IgD-negative memory B cell (primary cell): Measurements from ENCODE around the gene SENP2. TPM values are rescaled to one million over a fixed set of nuclear protein-coding genes. Genes with fewer than 3 reads are reported as not detected.
"Not testable (repeated sequence)": the region's sequence is repeated elsewhere in the genome, so short reads cannot be mapped to it uniquely, and the experiment has no call there.

Experiments
- H3K27ac Mint-ChIP-seq, 3 donors: one replicate each; pipeline ENCODE4 v1.8.0; 2020 to 2022; ENCODE audit warnings: mild to moderate bottlenecking in 3 of 3, mixed read lengths in 3 of 3, moderate library complexity in 1 of 3
- H3K27me3 Mint-ChIP-seq: one replicate; pipeline ENCODE4 v1.8.0; 2021; ENCODE audit warnings: mixed read lengths
- H3K36me3 Mint-ChIP-seq: one replicate; pipeline ENCODE4 v1.8.0; 2020; ENCODE audit warnings: mild to moderate bottlenecking, mixed read lengths
- H3K4me1 Mint-ChIP-seq, 3 donors: one replicate each; pipeline ENCODE4 v1.8.0; 2020 to 2022; ENCODE audit warnings: mixed read lengths in 3 of 3, mild to moderate bottlenecking in 1 of 3
- H3K4me3 Mint-ChIP-seq, 4 donors: one replicate each; pipeline ENCODE4 v1.8.0; 2020 to 2022; ENCODE audit warnings: mild to moderate bottlenecking in 4 of 4, mixed read lengths in 4 of 4, moderate library complexity in 3 of 4
- H3K9me3 Mint-ChIP-seq, 3 donors: one replicate each; pipeline ENCODE4 v1.8.0; 2020 to 2021; ENCODE audit warnings: mixed read lengths in 3 of 3, mild to moderate bottlenecking in 1 of 3
- polyA plus RNA-seq: library from polyadenylated mRNA; unstranded; fragments of 300-500 nt; fragmentation: Illumina TruSeq; gene quantifications from one replicate; pipeline ENCODE4 v1.2.3, GENCODE V29; 2021

Gene SENP2
- polyA plus RNA-seq, 1 donor from 2014 or later = 11.6 TPM

DNA sequence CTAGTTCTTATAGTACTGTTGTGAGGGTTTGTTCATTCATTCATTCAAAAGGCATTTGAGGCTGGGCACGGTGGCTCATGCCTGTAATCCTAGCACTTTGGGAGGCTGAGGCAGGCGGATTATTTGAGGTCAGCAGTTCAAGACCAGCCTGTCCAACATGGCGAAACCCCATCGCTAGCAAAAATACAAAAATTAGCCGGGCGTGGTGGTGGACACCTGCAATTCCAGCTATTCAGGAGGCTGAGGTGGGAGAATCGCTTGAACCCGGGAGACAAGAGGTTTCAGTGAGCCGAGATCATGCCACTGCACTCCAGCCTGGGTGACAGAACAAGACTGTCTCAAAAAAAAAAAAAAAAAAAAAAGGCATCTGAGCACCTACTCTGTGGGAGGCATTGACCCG is 75.2 kb downstream of the SENP2 start:
- not testable (repeated sequence) for H3K36me3 Mint-ChIP-seq, H3K4me1 Mint-ChIP-seq, H3K9me3 Mint-ChIP-seq, H3K27ac Mint-ChIP-seq, H3K4me3 Mint-ChIP-seq
- H3K27me3 Mint-ChIP-seq = peaks cover 25% of the 10 kb centered on the region

DNA sequence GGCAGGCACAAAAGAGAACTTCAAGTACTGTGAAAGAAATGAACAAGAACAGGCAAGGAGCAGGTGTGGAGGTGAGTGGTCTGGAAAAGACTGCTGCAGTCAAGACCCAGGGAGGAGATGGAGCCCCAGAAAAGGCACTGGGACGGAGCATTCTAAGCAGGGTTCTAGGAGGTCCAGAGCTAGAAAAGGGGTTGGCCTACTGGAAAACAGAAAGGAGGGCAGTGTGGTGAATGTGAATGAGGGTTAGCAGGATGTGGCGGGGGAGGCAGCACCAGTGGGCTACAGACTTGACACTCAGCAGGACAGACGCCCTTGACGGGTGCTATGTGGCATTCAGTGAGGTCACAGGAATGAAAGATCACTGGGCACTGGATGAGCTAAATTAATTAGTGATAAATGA is 75.7 kb downstream of the SENP2 start:
- Mint-ChIP-seq H3K4me3 (no peak overlapping the region), H3K27ac (no peak overlapping the region)

DNA sequence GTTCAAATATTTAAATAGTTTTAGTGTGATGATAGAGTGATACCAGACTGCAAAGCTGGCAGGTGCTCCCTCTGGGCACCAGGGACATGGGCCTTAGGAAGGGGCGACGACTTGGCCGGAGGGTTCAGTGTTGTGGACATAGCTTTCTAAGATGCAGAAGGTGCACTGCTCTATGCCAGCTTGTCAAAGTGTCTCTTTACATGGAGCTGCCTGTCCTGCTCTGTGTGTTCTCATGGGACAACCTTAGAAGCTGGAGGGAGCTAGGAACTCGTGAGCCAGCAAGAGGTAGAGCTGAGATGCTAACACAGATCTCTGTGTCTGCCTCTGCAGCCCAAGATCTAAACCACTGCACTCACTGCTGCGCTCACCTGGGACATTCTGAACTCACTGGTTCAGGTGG is 77.8 kb downstream of the SENP2 start:
- Mint-ChIP-seq H3K27ac (no peak overlapping the region), H3K9me3 (no peaks in the 10 kb centered on the region), H3K4me3 (no peak overlapping the region), H3K27me3 (peaks cover 25% of the 10 kb centered on the region), H3K4me1 (peaks cover 0 to 5% (median 0%) of the 10 kb centered on the region in 3 donors), H3K36me3 (peaks cover 2% of the 10 kb centered on the region)

More for the DNA sequence above, 75.7 kb downstream of the SENP2 start:
- Mint-ChIP-seq H3K27me3 (peaks cover 25% of the 10 kb centered on the region), H3K9me3 (no peaks in the 10 kb centered on the region), H3K4me1 (peaks cover 0 to 5% (median 0%) of the 10 kb centered on the region in 3 donors), H3K36me3 (peaks cover 2% of the 10 kb centered on the region)

DNA sequence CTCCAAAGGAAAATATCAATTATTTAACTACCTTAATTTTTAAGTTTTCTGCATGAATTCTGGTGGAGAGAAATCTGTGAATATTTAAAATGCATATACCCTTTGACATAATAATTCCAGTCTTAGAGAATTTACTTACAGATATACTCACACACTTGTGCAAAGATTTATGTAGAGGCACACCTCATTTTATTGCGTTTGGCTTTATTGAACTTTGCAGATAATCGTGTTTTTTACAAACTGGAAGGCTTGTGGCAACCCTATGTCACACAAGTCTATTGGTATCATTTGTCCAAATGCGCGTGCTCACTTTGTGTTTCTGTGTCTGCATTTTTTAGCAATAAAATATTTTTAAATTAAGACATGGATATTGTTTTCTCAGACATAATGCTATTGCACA is 81.5 kb downstream of the SENP2 start:
- H3K4me1 Mint-ChIP-seq = no peaks in the 10 kb centered on the region
- peaks cover 2% of the 10 kb centered on the region for H3K36me3 Mint-ChIP-seq
- H3K27me3 Mint-ChIP-seq = peaks cover 17% of the 10 kb centered on the region

DNA sequence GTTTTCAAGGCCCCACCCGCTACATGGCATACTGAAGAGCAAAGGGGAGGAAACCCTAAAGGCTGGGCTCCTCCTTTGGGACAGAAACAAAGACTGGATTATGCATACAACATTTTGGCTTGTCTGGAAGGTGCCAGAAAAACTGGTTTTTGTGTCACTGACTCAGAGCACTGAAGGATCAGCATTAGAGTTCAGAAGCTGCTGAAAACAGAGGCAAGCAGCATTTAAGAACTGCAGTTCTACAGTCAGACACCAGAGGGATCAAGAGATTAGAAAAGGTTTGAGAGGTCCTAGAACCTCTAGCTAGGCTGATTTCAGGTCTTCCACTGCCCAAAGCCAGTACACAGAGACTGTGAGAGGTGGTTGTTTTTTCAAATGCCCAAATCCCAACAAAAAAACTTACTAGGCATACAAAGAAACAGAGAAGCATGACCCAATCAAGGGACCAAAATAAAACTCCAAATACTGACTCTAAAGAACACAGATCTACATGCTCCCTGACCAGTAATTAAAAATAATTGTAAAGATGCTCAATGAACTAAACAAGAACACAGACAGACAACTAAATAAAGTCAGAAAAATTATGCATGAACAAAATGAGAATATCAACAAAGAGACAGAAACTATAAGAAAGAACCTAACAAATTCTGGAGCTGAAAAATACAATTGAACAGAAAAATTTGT is 91.2 kb downstream of the SENP2 start:
- Mint-ChIP-seq H3K9me3 (peaks cover 3 to 28% (median 6%) of the 10 kb centered on the region in 3 donors), H3K27me3 (peaks cover 6% of the 10 kb centered on the region), H3K27ac (no peak overlapping the region), H3K4me3 (no peak overlapping the region), H3K4me1 (no peaks in the 10 kb centered on the region), H3K36me3 (peaks cover 2% of the 10 kb centered on the region)

More for the DNA sequence above, 81.5 kb downstream of the SENP2 start:
- Mint-ChIP-seq H3K9me3 (no peaks in the 10 kb centered on the region), H3K4me3 (no peak overlapping the region), H3K27ac (no peak overlapping the region)

DNA sequence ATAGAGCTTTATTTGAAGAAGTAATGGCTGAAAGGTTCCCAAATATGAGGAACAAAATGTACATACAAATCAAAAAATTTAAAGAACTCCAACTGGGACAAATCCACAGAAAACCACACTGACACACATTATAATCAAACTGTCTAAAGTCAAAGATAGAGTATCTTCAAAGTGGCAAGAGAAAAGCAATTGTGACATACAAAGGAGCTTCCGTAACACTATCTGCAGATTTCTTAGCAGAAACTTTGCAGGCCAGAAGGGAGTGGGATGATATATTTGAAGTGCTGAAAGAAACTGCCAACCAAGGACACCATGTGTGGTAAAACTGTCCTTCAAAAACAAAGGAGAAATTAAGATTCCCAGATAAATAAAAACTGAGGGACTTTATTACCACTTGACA is 91.9 kb downstream of the SENP2 start:
- H3K27me3 Mint-ChIP-seq = peaks cover 1% of the 10 kb centered on the region
- peaks cover 2% of the 10 kb centered on the region for H3K36me3 Mint-ChIP-seq
- no peaks in the 10 kb centered on the region for H3K4me1 Mint-ChIP-seq
- peaks cover 3 to 28% (median 6%) of the 10 kb centered on the region in 3 donors for H3K9me3 Mint-ChIP-seq
- no peak overlapping the region for H3K27ac Mint-ChIP-seq
- no peak overlapping the region for H3K4me3 Mint-ChIP-seq

DNA sequence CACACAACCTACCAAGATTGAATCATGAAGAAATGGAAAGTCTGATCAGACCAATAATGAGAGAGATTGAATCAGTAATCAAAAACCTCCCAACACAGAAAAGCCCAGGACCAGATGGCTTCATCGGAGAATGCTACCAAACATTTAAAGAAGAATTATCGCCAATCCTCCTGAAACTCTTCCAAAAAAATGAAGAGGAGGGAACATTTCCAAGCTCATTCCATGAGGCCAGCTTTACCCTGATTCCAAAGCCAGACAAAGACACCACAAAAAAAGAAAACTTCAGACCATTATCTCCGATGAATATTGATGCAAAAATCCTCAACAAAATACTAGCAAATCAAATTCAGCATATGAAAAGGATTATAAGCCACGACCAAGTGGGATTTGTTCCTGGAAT is 94.1 kb downstream of the SENP2 start:
- H3K27me3 Mint-ChIP-seq = peaks cover 1% of the 10 kb centered on the region
- peaks cover 2% of the 10 kb centered on the region for H3K36me3 Mint-ChIP-seq
- no peaks in the 10 kb centered on the region for H3K4me1 Mint-ChIP-seq
- H3K9me3 Mint-ChIP-seq = peaks cover 3 to 28% (median 6%) of the 10 kb centered on the region in 3 donors
- H3K4me3 Mint-ChIP-seq = no peak overlapping the region
- no peak overlapping the region for H3K27ac Mint-ChIP-seq

Other genes with a start within 250 kb of the SENP2 start
- gene MAP3K13, start 223.2 kb upstream of the SENP2 start, polyA plus RNA-seq = 53.4 TPM
- gene TMEM41A, start 87.3 kb upstream of the SENP2 start, polyA plus RNA-seq = 19.4 TPM
- not detected for gene LIPH, start 33.7 kb upstream of the SENP2 start, polyA plus RNA-seq
- gene IGF2BP2, start 238.7 kb downstream of the SENP2 start, polyA plus RNA-seq = not detected